Fibroblast of skin of scalp (primary cell): ENCODE data around the gene C1QTNF1.

Source experiments
- DNase-seq: peaks from one replicate; pipeline ENCODE4 v3.0.0-alpha.2; 2013

The C1QTNF1 gene

GRCh38 chr17:79080761-79081290 is 56.9 kb downstream of the C1QTNF1 start:
- DNase-seq: no peak

GRCh38 chr17:79081571-79082276 is 57.8 kb downstream of the C1QTNF1 start:
- no peak for DNase-seq

- peak; percentile 12 for DNase-seq
Measured at GRCh38 chr17:79082311-79083190, 58.6 kb downstream of the C1QTNF1 start.

- DNase-seq: no peak
Measured at GRCh38 chr17:79083191-79083971, 59.4 kb downstream of the C1QTNF1 start.

DNA sequence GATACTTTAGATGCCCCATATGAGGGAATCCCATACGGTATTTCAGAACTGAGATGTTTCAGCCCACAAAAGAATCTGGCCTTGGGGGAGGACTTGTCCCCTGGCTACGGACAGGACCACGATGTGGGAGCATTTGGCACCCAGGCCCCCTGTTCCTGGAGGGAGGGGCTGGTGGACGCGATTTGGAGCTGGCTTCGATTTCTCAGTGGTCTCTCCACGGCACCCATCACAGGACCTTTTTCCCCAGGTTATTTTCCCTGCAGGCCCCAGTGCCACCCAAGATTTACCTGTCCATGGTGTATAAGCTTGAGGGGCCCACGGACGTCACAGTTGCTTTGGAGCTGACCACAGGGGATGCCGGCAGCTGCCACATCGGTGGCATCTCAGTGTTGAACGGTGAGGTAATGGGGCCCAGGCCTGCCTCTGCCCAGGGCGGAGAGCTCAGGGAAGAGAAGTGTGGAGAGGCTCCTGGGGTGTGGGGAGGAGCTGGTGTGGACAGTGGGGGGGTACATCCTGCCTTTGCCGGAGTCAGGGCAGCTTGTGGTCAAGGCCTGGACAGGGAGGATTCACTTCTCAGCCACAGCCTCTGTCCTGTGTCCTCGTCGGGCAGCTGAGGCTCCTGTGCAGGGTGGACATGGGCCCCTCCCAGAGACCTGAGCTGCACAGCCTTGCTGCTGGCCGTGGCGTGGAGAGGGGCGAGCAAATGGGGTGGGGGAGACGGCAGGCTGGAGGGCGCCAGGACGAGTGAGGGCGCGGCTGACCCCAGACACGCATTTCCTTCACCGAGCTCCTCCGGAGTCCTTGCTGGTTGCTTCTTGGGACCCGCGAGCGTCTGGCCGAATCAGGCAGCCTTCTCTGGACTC is 60.6 kb downstream of the C1QTNF1 start:
- DNase-seq: no peak

GRCh38 chr17:79085154-79085920 is 61.4 kb downstream of the C1QTNF1 start:
- DNase-seq: no peak

DNA sequence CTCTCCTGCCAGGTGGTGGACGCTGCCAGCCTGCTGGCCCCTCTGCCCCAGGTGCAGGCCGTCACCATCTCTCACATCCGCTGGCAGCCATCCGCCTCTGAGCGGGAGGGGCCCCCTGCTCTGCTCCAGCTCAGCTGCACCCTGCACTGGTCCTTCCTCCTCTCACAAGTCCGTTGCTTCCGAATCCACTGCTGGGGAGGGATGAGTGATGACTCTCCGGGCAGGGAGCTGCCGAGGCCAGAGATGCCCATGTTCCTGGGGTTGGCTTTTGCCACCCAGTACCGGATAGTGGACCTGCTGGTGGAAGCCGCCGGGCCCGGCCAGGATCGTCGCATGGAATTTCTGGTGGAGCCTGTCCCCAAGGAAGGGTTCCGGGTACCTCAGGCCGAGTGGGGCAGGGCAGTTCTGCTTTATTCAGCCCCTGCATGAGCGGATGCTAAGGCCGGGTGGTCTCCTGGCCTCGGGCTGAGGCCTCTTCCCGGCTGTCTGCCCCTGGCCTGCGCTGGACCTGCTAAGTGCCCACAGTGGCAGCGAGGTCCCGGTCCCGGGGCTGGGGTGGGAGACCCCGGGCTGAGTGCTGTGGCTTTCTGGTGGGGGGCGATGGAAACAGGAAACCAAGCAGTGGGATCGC is 62.1 kb downstream of the C1QTNF1 start:
- no peak for DNase-seq

DNA sequence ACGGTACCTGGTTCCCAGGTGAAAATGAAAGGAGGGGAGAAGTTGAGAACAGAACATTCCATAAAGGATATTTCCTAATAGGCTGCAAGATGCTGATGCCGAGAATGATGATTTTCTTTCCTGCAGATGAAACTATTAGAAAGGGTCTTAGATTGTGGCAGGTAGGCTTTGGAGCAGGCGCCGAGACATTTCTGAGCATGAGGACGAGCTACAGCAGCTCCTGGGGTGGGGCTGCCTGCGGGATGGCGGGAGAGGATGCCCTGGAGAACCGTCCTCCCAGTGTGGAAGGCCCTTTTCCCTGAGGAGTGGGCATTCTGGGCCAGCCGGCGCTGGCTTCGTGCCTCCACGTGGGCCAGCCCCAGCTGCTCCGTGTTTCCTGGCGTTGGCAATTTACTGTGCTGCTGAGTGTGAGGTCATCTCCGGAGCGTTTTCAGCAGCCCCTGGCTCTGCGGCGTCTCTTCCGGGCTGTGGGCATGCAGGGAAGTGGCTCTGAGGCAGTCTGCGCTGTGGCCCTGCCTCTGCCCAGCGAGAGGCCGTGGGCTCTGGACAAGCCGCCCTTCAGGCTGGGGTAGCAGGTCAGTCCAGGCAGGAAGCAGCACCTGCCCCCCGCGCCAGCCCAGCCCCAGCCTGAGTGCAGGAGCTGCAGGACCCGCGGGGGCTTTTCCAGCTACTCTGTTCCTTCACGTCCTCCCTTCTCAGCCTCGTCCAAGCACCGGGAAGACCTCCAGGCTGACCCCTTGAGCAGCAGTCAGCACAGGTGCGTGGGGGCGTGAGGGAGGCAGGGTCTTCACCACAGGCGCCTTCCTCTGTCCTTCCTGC is 62.8 kb downstream of the C1QTNF1 start:
- no peak for DNase-seq

GRCh38 chr17:79087428-79088143 is 63.6 kb downstream of the C1QTNF1 start:
- DNase-seq: peak; percentile 52

- no peak for DNase-seq
Measured at GRCh38 chr17:79088247-79088996, 64.5 kb downstream of the C1QTNF1 start.

DNA sequence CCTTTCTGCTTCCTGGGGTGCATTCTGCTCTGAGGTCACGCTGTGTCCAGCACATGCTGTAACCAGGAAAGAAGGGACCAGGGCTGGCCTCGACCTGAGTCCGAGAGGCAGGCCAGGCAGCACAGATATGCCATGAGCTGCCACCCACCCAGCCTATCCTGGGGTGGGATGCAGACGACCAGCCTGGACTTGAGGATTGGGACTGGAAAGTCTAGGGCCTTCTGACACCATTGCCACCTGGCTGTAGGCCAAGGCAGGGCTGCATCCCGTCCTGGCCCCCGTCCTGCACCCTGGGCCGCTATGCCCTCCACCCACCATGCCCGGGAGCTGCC is 65.0 kb downstream of the C1QTNF1 start:
- DNase-seq: no peak

DNA sequence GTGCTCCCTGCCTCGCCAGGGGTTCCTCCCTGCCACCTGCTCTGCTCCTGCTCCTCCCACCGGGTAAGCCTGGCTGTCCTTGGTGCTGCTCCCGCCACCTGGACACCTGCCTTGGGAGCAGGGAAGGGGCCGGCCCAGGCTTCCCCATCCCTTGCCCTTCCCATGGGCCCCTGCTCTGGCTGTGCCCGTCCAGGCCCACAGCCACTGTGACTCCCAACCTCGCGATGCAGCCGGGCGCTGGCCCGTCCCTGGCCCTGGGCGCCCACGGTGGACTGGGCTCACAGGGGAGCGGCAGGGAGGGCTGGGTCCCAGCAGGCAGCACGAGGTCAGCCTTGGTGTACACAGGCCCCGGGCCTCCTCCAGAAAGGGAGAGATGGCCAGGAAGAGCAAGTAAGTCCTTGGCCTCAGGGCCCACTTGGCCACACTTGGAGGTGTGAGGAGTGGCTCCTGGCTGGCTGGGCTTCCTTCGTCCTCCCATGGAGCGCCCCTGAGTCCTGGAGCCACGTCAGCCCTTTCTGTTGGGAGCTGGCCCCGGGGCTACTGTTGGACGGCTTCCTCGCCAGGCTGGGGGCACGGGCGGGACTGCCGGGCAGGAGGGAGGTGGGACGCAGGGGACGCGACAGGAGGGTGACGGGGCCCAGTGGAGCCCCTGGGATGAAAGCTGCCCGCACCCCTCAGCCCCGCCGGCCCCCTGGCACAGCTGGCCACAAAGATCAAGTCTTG is 65.9 kb downstream of the C1QTNF1 start:
- DNase-seq: no peak

DNA sequence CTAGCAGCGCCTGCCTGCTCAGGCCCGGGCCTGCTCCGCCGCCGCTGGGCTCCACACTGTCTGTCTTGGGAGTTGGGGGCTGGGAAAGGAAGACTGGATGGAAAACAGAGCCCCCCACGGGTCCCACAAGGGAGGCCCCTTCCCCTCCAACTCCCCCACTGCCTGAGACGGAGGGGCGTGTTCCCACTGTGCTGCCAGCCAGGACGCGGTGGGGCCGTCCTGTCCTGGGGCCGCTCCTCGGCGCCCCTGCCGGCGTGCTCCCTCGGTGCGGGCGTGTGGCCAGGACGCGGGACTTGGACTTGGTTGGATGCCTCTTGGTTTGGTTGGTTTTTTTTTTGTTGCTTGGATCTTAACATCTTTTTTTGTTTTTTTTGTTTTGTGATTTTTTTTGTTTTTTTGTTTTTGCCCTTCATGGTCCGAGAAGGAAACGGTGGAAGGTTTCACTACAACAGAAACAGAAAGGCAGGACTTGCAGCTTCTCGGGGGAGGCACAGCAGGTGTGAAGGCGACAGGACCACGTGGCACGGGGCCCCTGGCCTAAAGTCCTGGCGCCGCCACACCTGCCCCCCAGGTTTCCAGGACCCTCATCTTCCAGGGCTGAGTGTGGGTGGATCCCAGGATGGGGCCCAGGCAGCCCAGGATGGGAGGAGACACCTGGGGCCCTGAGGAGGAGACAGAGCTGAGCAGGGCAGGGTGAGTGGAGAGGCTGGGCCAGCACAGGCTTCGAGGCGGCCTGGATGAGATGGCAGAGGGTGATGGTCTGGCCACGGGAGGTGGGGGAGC is 66.7 kb downstream of the C1QTNF1 start:
- peak; percentile 26 for DNase-seq

DNA sequence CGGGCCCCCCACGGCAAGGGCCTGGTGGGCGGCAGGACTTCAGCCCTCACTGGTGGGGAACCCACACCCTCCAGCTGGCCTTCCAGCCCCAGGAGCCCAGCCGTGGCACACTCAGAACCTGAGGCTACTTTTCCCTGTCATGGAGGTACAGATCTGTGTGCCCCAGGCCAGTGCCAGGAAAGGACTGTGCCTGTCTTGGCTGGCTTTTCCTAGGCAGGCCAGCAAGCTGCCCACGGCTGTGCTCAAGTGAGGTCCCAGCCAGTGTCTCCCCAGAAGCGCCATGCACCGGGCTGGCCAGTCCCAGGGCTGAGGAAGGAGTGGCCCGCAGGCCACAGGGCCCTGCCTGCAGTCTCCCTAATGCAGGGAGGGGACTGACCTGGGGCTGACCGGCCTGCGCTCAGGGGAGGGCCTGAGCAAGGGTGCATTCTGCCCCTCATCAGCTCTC is 67.3 kb downstream of the C1QTNF1 start:
- DNase-seq: no peak

DNA sequence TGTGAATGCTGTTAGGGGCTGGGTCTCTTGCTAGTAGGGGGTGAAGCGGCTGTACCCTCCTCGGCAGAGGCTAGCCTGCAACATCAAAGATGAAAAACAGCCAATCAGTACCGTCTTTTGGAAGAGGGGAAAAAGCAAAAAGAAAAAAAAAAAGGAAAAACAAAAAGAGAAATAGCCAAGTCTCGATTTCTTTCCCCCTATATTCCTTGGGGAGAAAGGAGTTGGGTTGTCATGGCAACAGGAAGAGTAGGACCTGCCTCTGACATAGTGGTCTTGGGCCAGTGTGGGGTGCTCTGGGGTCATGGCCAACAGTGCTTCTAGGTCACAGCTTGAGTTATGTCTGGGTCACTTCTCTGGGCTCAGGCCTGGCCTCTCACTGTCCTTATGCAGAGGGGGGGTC is 68.6 kb downstream of the C1QTNF1 start:
- DNase-seq: no peak

GRCh38 chr17:79093270-79093669 is 69.3 kb downstream of the C1QTNF1 start:
- no peak for DNase-seq

- DNase-seq: no peak
Measured at GRCh38 chr17:79094261-79094660, 70.3 kb downstream of the C1QTNF1 start.
